OCI-LY3 (cell line): ENCODE data around the gene IL16.

Experiments used
- CTCF ChIP-seq: fragments of 200-600, 300-600 bp; sonication (generic); IDR thresholded peaks from 2 replicates; pipeline ENCODE4 v1.5.1; 2014; ENCODE audit warnings: antibody characterized with exemption, low read length, low read depth
- EZH2phosphoT487 ChIP-seq: fragments of 200-600 bp; shearing (Covaris generic); IDR thresholded peaks from 2 replicates; pipeline ENCODE4 v1.6.1; 2018; ENCODE audit warnings: antibody characterized with exemption, mixed run types, low read depth

DNA sequence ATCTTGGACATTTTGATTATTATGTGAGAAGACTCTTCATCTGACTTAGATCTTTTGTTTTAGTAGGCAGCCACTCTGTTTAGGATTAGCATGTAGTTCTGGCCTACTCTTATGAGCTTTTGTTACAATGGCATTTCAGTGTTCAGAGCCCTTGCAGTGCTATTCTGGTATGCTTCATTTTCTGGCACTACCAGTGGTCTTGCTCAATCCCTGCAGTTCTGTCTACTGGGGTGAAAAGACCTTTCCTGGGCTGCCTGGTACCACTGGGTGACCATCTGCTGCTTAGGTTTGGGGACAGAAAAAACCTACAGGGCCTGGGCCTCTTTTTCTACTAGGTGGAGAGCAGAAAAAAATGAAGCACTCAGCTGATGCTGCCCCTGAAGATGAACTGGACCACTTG is 42.5 kb downstream of the IL16 start:
- TF ChIP-seq CTCF (no peak), EZH2phosphoT487 (no peak)
